ENCODE measurements around the gene INTS13.
"Not testable (repeated sequence)": the region's sequence is repeated elsewhere in the genome, so short reads cannot be mapped to it uniquely, and the experiment has no call there.

INTS13 gene

DNA sequence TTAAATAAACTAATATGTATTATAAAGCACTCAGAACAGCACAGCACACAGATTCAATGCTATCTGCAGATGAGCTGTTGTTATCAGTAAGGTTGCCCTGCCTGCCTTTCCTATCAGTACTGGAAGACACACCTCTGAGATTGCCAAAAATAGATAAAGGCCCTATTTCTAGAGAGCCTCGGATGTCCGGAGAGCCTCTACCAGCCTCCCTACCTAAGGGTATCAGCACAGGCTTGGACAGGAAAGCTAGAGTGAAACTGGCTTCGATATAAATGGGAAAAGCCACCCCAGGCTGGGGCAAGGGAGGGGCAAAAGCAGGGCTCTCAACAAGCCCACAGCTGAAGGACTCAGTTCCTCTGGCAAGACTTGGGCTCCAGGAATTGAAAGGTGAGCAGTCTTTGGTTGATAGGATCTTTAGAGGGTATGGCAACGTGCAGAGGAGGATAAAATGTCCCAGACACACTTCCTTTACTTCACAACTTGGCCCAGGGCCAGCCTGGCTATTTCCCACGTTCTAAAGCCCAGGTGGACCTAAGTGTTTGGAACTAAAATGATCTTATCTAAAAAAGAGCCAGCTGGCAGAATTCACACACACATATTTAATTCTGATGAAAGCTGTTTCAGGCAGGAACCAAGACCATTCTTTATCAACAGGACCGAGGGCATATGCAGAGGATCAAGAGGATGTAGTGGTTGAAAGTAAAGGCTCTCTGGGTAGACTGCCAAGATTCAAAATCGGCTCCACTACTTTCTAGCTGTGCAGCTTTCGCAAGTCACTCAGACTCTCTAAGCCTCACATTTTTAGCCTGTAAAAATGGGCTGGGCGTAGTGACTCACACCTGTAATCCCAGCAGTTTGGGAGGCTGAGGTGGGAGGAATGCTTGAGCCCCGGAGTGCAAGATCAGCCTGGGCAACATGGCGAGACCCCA is 67.0 kb downstream of the INTS13 start:
- DNase-seq (ENCODE audit: low read depth): peak; percentile 26

DNA sequence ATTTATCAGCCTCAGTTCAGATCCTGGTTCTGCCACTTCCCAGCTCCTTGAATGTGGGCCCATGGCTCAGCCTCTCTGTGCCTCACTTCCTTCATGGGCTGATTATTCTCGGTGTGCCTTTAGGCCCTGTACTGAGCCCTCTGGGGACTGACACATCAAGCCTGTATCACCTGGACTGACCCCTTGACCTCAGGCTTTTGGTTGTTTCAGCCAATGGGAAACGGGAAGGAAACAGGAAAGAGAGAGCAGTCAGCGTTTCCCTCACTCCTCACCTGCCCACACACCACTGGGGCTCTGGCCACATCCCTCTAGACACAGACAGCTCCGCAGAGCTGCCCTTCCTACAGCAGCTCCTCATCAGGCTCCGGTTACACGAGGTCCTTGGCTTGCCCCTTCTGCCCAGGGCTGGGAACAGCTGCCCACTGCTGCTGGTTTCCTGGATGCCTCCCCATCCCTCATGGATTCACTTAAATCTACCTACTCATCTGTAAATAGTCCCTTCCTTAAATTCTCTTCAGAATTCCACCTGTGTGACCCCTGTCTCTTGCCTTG is 67.8 kb downstream of the INTS13 start:
- no peak for DNase-seq (ENCODE audit: low read depth)

DNA sequence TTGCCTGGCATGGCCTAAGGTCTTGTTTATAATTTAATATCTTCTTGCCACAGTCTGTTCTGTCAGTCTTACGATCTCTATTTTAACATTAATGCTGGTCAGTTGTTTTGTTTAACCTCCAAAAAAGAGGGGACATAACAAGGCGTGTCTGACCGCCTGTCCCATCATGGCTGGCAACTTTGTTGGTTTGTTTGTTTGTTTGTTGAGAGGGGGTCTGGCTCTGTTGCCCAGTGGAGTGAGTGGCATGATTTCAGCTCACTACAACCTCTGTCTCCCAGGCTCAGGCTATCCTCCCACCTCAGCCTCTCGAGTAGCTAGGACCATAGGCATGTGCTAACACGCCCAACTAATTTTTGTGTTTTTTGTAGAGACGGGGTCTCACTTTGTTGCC is 68.7 kb downstream of the INTS13 start:
- no peak for DNase-seq (ENCODE audit: low read depth)

DNA sequence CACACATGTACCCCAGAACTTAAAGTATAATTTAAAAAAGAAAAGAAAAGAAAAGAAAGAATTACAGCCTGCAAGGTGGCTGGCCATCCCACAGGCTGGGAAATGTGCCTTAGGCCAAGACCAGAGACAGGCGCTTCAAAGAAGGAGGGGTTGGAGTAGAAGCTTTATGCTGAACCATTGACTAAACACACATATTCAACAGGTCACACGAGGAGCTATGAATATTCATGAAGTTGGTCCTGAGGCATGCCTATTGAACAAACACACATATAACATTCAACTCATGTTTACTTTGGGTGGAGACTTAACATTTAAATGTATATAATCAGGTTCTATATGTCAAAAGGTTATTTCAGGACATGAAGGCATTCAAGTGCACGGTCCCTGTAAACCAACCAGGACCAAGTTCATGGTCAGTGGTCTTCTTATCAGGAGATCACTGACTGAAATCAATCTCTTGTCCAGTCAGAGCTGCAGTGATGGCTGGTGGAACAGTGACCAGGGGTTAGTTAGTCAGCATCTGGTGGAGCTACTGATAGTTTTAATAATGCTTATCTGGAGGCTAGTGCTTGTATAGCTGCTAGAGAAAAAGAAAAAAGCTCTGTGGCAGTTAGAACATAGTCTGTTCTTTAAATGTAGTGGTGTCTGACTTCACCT is 69.2 kb downstream of the INTS13 start:
- DNase-seq (ENCODE audit: low read depth): no peak

DNA sequence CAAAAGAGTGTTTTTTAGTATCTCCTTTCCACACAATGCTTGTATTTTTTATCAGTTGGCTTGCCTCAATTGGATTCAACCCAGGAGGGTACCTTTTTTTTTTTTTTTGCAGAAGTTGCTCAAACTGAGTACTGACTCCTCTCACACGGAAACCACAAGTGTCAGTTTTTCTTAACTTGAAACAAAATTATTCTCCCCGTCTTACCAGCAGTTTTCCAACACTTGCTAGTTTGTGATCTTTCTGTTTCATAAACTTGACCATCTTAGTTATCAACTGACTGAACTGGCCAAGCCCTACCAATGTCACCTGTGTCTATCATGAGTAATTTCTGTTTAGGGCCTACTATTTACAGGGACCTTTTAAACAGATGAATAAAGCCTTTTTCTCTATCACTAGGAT is 70.7 kb downstream of the INTS13 start:
- DNase-seq (ENCODE audit: low read depth): no peak

DNA sequence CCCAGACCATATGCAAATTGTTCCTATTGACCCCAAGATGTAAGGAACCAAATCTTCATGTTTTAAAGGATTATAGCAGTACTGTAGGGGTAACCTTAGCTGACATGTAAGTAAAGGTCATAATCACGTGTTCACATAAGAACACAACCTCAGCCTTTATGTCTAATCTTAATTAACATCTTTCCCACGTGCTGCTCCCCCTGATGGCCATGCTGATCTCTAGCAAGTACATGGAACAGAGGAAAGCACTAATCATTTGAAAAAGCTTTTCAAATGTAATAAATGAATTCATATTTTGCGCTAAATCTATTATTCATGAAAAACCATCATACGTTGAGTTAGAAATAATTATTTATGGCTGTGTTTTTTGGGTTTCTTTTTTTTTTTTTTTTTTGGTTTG is 74.3 kb downstream of the INTS13 start:
- DNase-seq (ENCODE audit: low read depth): peak; percentile 44

DNA sequence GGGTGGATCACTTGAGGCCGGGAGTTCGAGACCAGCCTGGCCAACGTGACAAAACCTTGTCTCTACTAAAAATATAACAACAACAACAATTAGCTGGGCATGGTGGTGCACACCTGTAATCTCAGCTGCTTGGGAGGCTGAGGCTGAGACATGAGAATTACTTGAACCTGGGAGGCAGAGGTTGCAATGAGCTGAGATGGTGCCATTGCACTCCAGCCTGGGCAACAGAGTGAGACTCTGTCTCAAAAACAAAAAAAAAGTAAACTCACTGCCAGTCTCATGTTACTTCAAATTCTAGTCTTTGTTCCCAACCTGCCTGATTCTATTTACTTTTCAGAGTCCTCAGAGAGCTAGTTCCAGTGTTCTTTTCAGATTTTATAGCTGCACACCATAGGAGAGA is 75.0 kb downstream of the INTS13 start:
- DNase-seq (ENCODE audit: low read depth): not testable (repeated sequence)

DNA sequence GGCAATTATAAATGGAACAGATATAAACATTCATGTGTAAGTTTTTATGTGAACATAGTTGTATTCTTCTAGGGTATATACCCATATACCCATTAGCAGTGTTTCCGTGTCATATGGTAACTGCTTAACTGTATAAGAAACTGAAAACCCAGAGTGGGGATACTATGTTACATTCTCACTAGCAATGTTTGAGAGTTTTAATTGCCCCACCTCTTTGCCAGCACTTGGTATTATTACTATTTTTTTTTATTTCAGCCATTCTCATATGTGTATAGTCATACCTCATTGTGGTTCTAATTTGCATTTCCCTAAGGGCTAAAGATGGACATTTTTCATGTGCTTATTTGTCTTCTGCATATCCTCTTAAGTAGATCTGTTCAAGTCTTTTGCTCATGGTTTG is 76.1 kb downstream of the INTS13 start:
- no peak for DNase-seq (ENCODE audit: low read depth)

DNA sequence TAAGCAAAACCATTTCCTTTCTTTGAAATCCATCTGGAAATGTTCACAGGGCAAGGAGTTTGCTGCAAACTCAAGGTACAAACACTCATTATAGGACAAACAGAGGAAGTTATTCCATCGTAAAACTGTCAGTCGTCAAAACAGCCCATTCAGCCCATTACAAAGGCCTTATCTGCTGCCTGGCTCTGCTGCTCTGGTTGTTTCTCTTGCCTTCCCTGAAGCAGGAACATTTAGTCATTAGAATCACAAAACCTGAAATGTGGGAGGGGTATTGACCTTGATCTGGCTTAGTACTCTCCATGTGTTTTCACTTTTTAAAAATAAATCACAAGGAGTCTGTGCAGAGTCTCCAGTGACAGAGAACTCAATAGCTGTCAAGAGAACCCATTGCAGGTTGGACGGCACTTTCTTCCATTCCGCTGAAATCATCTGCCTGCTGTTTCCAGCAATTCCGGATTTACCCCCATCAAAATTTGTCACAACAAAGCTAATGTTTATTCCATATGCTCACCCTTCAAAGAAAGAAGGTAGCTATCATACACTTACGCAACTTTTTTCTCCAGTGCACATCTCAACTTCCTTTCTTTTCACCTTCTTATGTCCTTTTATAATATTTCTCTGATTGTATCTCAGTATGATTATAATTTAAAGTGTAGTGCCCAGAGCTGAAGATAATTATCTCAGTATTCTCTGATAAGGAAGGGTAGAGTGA is 80.2 kb downstream of the INTS13 start:
- no peak for DNase-seq (ENCODE audit: low read depth)

DNA sequence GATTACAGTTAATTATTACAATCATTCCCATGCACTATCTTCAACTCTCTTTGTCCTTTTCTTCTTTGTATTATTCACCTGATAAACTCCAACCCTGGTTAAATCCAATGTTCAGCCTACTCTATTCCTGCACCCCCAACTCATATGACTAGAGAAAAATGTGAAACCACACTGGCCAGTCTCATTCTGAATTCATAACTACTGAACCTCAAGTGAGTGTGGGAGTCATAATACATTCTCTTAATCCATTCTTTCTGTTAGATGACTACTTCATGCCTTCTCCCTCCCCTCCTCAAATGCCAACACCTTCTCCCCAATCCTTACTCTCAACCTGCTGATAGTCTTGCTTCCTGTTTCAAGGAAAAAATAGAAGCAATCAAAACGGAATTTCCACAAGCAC is 82.4 kb downstream of the INTS13 start:
- no peak for DNase-seq (ENCODE audit: low read depth)

All from ELR (cell line).